Fibroblast of the aortic adventitia (primary cell): ENCODE results near the gene ZNF280A. TPM values are rescaled to one million over a fixed set of nuclear protein-coding genes. Genes with fewer than 3 reads are reported as not detected.
"Not testable (repeated sequence)": the region's sequence is repeated elsewhere in the genome, so short reads cannot be mapped to it uniquely, and the experiment has no call there.

ENCODE experiments used
- DNase-seq: peaks from one replicate; pipeline ENCODE4 v3.0.0-alpha.2; 2010; ENCODE audit warnings: low read depth
- H3K4me3 ChIP-seq: 2 replicates; pipeline ENCODE4 v1.5.1; 2011; ENCODE audit warnings: low read depth, mild to moderate bottlenecking, control low read depth, low read length, moderate library complexity
- CTCF ChIP-seq: IDR thresholded peaks from 2 replicates; pipeline ENCODE4 v1.5.1; 2011; ENCODE audit warnings: mild to moderate bottlenecking, low read length, control low read depth, inconsistent platforms; ENCODE audit not compliant: insufficient read depth
- total RNA-seq: library from RNA; depleted of rRNA; stranded (reverse); fragments of >200 nt; gene quantifications from 2 replicates; pipeline ENCODE4 v1.2.3, GENCODE V29; 2012; ENCODE audit warnings: low replicate concordance

The ZNF280A gene
- total RNA-seq, 1 donor: not detected

- TF ChIP-seq CTCF: no peak
Measured at GRCh38 chr22:22498267-22498666, 21.8 kb downstream of the ZNF280A start.

GRCh38 chr22:22491589-22491988 is 28.5 kb downstream of the ZNF280A start:
- not testable (repeated sequence) for DNase-seq, H3K4me3 ChIP-seq

More at GRCh38 chr22:22498267-22498666, 21.8 kb downstream of the ZNF280A start:
- DNase-seq: no peak
- H3K4me3 ChIP-seq: no peak overlapping the region

- TF ChIP-seq CTCF: no peak
- H3K4me3 ChIP-seq: no peak overlapping the region
- no peak for DNase-seq
Measured at GRCh38 chr22:22488736-22489135, 31.3 kb downstream of the ZNF280A start.

GRCh38 chr22:22487869-22488597 is 32.0 kb downstream of the ZNF280A start:
- no peak for TF ChIP-seq CTCF
- H3K4me3 ChIP-seq: no peak overlapping the region
- DNase-seq: no peak

GRCh38 chr22:22487059-22487458 is 33.0 kb downstream of the ZNF280A start:
- no peak overlapping the region for H3K4me3 ChIP-seq
- no peak for TF ChIP-seq CTCF
- no peak for DNase-seq

- no peak for DNase-seq
- H3K4me3 ChIP-seq: no peak overlapping the region
- TF ChIP-seq CTCF: no peak
Measured at GRCh38 chr22:22486132-22486899, 33.8 kb downstream of the ZNF280A start.

GRCh38 chr22:22485524-22485923 is 34.5 kb downstream of the ZNF280A start:
- H3K4me3 ChIP-seq: no peak overlapping the region
- no peak for DNase-seq
- no peak for TF ChIP-seq CTCF
